ENCODE data around the gene RGP1.

RGP1 gene

GRCh38 chr9:35746583-35746982 lies 2.5 kb upstream of the RGP1 start:
- DNase-seq, result no peak

DNA sequence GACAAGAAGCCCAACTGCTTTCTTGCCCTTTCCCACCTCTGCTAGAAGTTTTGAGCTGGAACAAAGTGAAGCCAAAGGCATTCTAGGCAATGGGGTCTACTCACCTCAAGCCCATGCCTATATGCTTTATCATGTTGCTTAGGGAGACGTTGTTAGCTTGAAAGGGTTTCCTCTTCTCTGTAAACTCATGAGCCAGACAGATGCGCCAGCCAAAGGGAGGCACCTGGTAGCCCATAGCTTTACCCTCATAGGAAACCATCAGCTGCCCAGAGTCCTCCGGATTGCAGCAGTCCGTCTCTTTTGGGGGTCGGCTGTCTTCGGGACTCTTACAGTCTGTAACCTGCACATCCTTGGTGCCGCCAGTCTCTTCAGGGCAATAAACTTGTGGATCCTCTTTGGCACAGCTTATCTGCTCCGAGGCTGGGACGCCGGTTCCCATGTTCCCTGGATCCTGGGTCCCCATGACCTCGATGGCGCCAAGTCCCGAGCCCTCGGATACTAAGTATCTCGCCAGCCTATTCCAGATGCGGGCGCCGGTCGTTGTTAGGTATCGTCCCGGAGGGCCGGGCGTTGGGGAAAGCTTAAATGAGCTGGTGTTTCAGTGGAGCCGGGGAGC lies 737 bp upstream of the RGP1 start:
- no peak for DNase-seq

DNA sequence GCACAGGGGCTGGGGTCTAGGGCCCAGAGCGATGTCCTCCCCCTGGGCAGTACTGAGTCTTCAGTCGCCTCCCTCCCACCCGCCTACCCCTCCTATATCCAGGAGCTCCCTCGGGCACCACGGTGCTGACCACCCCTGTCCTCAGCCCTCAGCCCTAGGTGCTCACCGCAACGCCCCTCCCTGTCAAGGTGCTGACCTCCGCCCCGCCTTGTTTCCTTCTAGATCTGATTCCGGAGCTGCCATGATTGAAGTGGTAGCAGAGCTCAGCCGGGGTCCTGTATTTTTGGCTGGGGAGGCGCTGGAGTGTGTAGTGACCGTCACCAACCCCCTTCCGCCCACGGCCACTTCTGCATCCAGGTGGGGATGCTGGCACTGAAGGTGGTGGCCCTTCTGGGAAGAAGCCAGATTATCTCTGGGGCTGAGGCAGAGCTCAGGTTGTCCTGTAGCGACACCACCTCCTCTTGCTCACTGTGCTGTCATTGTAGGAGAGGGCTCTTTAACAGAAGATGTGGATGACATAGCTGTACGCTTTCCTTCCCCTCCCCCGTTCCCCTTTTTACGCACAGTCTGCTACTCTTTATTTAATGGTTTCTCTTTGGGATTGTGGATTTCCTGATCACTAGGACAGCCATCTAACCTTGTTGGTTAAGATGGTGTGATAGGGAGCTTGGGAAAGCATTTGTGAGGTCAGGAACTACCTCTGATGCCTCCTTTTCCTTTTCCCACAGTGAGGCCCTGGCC lies 598 bp downstream of the RGP1 start:
- peak; percentile 45 for DNase-seq

GRCh38 chr9:35750256-35750531 lies 1.1 kb downstream of the RGP1 start:
- no peak for DNase-seq

GRCh38 chr9:35753466-35753865 lies 4.4 kb downstream of the RGP1 start:
- DNase-seq, result no peak

- no peak for DNase-seq
Measured at GRCh38 chr9:35754264-35754663, 5.2 kb downstream of the RGP1 start, which contains the start of gene MSMP. Gene MSMP (minus strand): TSS chr9:35754276. CDS start chr9:35754129, 147 bp downstream.

- no peak for DNase-seq
Measured at GRCh38 chr9:35755071-35755470, 6.0 kb downstream of the RGP1 start.

DNA sequence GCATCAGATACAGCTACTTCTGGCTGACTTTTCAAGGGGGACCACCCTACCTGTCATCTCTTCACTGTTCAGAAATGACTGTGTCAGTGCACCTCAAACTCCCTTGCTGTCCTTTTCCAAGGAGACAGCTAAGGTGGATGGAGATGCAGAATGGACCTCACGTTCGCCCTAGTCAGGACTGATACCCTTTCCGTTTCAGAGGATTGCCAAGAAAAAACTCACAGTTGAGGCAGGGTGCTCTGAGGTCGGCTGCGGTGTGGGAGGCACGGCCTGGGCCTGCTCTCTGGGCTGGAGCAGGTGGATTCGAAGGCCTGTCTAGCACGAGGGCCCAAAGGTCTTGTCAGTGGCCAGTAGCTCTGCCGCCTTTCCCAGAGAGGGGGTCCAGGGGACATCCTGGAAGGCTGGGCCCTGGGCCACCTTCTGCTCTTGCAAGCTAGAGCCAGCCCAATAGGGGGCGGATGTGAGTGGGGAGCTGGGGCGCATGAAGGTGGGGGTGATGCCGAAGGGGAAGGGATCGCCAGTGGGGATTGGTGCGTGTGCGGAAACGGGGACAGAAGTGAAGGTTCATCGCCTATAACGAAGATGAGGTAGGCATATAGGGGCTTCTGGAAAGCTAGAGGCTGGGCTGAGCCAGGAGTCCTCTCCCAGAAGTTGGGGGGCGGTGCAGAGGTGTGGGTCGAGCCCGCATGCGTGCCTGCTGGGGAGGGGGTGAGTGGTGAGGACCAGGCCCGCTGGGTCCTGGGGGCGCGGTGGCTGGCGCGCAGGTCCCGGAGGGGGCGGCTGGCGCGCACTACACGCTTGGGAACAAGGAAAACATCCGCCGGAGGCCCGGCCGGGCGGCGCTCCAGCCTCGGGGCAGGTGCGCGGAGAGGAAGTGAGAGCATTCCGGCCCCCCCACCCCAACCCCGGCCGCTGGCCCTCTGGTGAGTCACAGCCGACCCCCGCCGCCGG lies 7.5 kb downstream of the RGP1 start:
- peak; percentile 82 for DNase-seq

DNA sequence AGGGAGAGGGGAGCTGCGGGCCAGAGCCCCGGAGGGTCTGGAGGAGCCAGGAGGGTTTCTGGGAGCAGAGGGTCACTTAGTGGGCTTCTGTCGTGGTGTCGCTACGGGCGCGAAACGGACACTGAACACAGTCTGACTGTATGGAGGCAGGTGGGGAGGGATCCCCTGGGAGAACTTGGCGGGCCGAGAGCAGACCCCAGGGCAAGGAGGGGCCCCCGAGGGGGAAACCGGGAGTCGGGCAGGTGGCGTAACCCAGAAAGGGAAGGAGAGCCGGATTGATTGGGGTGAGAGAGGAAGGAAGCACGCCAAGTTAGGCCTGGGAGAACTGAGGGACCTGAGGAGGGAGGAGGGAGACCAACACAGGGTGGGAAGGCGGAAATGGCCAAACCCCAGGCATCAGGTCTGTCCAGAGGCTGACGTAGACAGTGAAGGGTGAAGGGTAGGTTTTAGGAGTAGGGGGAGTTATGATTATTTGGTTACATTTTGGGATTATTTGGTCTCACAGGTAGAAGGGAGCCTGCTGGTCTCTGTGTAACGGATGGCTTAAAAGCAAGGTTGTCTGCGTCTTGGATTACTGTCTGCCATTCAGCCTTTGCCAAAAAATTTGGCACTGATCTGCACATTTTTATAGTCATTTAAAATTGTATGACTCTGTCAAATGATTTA lies 8.3 kb downstream of the RGP1 start:
- DNase-seq, result peak; percentile 17

GRCh38 chr9:35757892-35758275 lies 8.8 kb downstream of the RGP1 start:
- DNase-seq, result no peak

DNA sequence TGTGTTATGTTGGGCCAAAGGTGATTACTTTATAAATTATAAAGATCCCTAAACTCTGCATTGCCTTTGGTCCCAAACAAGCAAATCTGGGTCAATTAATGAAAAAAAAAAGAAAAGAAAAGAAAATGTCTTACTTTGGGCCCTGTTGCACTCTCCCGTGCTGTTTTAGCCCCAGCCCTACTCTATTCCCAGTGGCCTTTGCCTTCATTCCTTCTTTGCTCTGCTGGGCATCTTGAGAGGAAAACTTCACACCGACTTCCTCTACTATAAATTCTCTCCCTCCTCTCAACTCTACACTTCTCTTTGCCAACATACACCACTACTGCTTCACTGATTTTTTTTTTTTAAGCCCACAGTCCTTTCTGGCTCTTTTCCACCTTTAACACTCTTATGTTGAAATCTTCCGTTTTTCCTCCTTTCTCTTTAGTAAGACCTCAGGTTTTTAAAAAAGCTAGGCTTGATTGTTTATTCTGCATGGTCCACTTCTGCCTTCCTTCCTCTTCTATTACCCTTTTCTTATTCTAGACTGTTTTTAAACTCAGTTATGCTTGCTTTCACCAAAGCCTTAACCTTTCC lies 9.5 kb downstream of the RGP1 start:
- DNase-seq, result no peak

GRCh38 chr9:35759795-35760194 lies 10.7 kb downstream of the RGP1 start:
- no peak for DNase-seq

DNA sequence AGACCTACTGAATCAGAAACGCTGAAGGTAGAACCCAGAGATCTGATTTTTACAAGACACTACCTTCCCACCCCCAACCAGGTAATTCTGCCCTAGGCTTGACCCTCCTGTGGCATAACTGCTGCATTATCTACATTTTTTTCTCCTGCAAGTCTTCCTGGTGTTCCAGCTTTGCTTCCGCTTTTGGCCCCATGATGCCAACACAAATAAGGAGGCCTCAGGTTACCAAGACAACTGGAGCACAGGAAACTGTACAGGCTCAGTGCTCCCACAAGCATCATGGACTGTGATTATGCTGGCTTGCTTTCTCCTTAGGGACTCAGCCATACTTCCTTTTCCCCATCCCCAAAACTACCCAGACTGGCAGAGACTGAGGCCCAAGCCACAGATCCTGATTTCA lies 11.6 kb downstream of the RGP1 start:
- no peak for DNase-seq

- no peak for DNase-seq
Measured at GRCh38 chr9:35763181-35763580, 14.1 kb downstream of the RGP1 start.

DNA sequence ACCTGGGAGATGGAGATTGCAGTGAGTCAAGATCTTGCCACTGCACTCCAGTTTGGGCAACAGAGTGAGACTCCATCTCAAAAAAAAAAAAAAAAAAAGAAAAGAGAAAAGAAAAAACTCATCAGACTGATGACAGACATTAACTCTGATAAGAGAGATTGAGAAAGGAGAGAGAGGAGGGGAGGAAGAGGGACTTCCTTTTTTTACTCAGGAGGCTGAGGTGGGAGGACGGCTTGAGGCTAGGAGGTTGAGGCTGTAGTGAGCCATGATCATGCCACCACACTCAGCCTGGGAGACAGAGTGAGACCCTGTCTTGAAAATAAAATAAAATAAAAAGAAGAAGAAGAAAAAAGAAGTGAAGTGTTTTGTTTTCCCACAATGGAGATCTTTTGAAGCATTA lies 14.7 kb downstream of the RGP1 start:
- no peak for DNase-seq

- DNase-seq, result no peak
Measured at GRCh38 chr9:35766997-35767396, 17.9 kb downstream of the RGP1 start.

DNA sequence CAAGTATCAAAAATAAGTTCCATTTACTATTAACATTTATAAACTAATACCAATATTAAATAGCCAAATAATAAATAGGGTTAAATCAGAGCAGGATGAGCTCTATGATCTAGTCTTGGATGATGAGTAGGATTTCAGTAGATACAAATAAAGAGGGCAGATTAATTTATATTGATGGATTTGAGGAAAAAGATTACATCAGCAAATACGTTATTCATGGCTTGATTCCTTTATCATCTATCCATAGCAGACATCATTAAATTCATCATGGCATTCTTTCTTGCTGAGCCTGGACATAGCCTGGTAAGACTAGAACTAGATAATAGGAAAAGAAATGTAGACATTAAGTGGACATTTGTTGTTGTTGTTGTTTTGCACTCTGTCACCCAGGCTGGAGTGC lies 18.4 kb downstream of the RGP1 start:
- DNase-seq, result no peak

GRCh38 chr9:35769763-35770162 lies 20.7 kb downstream of the RGP1 start:
- DNase-seq, result no peak

GRCh38 chr9:35771075-35771433 lies 22.0 kb downstream of the RGP1 start:
- no peak for DNase-seq

DNA sequence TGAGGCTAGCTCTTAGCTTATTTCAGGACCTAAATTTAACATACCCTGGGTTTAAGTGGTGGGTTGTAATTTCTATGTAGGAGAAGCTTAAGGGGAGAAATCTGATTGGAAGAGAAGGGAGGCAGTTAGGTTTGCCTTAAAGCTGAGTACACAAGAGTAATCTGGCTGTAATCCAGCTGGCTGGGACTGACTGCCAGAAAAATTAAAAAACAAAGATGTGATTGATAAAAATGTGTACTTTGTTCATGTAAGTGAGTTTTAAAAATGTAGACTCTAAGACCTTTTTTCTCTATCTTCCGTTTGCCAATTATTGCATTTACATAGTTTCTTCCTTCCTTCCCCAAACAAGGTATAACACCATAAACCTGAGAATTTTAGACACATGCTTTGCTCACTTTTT lies 22.4 kb downstream of the RGP1 start:
- DNase-seq, result no peak

- DNase-seq, result no peak
Measured at GRCh38 chr9:35771943-35772342, 22.9 kb downstream of the RGP1 start.

GRCh38 chr9:35774907-35775635 lies 26.0 kb downstream of the RGP1 start:
- no peak for DNase-seq
